ENCODE measurements around the gene DOK7. TPM values are rescaled to one million over a fixed set of nuclear protein-coding genes. Genes with fewer than 3 reads are reported as not detected.

DOK7 gene
- total and polyA plus RNA-seq, 4 donors, result 0.13 to 0.84 (median 0.46) TPM

DNA sequence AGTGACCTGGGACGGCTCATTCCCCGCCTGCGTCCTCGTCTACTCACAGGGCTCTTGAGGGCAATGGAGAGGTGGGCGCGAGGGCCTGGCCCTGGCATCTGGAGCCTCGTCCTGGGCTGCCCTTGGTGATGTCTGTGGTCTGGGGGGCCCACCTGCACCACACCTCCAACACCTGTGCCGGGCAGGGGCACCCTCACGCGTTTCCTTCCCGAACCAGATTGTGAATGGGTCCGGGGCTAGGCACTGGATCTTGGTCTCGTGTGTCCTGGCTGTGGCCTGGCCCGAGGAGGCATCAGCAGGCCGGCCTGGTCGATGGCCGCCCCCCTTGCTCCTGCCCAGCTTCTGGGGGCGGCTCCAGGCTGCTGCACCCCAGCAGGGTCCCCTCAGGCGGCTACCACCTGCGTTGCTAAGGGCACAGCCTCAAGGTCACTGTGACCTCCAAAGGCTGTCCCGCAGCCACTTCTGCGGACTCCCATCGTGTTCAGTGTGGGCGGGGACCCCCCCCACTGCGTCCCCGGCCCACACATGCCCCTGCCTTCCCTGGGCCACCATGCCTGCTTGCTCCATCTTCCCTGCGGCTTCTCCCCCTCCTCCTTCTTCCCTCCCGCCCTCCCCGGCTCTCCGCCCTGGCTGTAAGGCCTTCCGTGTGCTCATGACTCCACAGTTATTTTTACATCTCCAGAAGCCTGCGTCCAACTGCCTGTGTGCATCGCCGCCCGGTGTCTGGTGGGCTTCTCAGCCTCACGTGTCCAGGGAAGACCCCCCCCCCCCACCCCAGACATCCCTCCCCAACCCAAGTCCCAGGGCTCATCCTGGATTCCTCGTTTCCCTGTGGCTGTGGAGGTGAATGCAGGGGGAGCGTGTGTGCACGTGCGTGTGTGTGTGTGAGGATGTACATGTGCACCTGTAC lies 3.8 kb downstream of the DOK7 start:
- H3K36me3 ChIP-seq (ENCODE audit: control insufficient read depth in 4 of 4, insufficient read depth in 3 of 4, low read depth in 1 of 4, low read length in 3 of 4), result no peaks in the 10 kb centered on the region
- H3K9ac ChIP-seq (ENCODE audit: low read depth in 1 of 2, low read length in 2 of 2), result no peak overlapping the region
- no peak overlapping the region for H3K4me3 ChIP-seq (ENCODE audit: low read depth in 1 of 3, low read length in 3 of 3)
- H3K9me3 ChIP-seq (ENCODE audit: control insufficient read depth in 4 of 4, low read length in 3 of 4), result no peaks in the 10 kb centered on the region
- H3K27ac ChIP-seq (ENCODE audit: low read depth in 1 of 2, low read length in 2 of 2), result no peak overlapping the region
- TF ChIP-seq FOXA1 (IDR thresholded peaks at IDR 0.05), result no peak
- TF ChIP-seq, protein P1, sequence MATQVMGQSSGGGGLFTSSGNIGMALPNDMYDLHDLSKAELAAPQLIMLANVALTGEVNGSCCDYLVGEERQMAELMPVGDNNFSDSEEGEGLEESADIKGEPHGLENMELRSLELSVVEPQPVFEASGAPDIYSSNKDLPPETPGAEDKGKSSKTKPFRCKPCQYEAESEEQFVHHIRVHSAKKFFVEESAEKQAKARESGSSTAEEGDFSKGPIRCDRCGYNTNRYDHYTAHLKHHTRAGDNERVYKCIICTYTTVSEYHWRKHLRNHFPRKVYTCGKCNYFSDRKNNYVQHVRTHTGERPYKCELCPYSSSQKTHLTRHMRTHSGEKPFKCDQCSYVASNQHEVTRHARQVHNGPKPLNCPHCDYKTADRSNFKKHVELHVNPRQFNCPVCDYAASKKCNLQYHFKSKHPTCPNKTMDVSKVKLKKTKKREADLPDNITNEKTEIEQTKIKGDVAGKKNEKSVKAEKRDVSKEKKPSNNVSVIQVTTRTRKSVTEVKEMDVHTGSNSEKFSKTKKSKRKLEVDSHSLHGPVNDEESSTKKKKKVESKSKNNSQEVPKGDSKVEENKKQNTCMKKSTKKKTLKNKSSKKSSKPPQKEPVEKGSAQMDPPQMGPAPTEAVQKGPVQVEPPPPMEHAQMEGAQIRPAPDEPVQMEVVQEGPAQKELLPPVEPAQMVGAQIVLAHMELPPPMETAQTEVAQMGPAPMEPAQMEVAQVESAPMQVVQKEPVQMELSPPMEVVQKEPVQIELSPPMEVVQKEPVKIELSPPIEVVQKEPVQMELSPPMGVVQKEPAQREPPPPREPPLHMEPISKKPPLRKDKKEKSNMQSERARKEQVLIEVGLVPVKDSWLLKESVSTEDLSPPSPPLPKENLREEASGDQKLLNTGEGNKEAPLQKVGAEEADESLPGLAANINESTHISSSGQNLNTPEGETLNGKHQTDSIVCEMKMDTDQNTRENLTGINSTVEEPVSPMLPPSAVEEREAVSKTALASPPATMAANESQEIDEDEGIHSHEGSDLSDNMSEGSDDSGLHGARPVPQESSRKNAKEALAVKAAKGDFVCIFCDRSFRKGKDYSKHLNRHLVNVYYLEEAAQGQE (IDR thresholded peaks at IDR 0.05), result no peak
- TF ChIP-seq GABPA (IDR thresholded peaks at IDR 0.05 in 1 of 2, conservative IDR thresholded peaks at IDR 0.05 in 1 of 2), result no peak
- no peak for TF ChIP-seq HNF4A (conservative IDR thresholded peaks at IDR 0.05)
- TF ChIP-seq, protein P2, sequence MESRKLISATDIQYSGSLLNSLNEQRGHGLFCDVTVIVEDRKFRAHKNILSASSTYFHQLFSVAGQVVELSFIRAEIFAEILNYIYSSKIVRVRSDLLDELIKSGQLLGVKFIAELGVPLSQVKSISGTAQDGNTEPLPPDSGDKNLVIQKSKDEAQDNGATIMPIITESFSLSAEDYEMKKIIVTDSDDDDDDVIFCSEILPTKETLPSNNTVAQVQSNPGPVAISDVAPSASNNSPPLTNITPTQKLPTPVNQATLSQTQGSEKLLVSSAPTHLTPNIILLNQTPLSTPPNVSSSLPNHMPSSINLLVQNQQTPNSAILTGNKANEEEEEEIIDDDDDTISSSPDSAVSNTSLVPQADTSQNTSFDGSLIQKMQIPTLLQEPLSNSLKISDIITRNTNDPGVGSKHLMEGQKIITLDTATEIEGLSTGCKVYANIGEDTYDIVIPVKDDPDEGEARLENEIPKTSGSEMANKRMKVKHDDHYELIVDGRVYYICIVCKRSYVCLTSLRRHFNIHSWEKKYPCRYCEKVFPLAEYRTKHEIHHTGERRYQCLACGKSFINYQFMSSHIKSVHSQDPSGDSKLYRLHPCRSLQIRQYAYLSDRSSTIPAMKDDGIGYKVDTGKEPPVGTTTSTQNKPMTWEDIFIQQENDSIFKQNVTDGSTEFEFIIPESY (IDR thresholded peaks at IDR 0.05), result no peak
- no peak for TF ChIP-seq NR2F2 (IDR thresholded peaks at IDR 0.05)
- TF ChIP-seq TAF1 (conservative IDR thresholded peaks at IDR 0.05), result no peak
- TF ChIP-seq HNF4G (IDR thresholded peaks at IDR 0.05), result no peak
- TF ChIP-seq, protein P3, sequence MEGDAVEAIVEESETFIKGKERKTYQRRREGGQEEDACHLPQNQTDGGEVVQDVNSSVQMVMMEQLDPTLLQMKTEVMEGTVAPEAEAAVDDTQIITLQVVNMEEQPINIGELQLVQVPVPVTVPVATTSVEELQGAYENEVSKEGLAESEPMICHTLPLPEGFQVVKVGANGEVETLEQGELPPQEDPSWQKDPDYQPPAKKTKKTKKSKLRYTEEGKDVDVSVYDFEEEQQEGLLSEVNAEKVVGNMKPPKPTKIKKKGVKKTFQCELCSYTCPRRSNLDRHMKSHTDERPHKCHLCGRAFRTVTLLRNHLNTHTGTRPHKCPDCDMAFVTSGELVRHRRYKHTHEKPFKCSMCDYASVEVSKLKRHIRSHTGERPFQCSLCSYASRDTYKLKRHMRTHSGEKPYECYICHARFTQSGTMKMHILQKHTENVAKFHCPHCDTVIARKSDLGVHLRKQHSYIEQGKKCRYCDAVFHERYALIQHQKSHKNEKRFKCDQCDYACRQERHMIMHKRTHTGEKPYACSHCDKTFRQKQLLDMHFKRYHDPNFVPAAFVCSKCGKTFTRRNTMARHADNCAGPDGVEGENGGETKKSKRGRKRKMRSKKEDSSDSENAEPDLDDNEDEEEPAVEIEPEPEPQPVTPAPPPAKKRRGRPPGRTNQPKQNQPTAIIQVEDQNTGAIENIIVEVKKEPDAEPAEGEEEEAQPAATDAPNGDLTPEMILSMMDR (IDR thresholded peaks at IDR 0.05; ENCODE audit: low read depth, low read length, missing input control), result no peak
- no peak for TF ChIP-seq RXRA (IDR thresholded peaks at IDR 0.05)
- TF ChIP-seq JUND (IDR thresholded peaks at IDR 0.05), result no peak
- TF ChIP-seq YY1 (IDR thresholded peaks at IDR 0.05), result no peak
- TF ChIP-seq RAD21 (IDR thresholded peaks at IDR 0.05), result no peak
- no peak for TF ChIP-seq SP1 (IDR thresholded peaks at IDR 0.05)
- TF ChIP-seq EGR1 (IDR thresholded peaks at IDR 0.05; ENCODE audit: low read depth in 2 of 2), result no peak
- TF ChIP-seq, protein P4, sequence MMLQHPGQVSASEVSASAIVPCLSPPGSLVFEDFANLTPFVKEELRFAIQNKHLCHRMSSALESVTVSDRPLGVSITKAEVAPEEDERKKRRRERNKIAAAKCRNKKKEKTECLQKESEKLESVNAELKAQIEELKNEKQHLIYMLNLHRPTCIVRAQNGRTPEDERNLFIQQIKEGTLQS (IDR thresholded peaks at IDR 0.05), result no peak
- TF ChIP-seq FOXA2 (IDR thresholded peaks at IDR 0.05), result no peak
- 92% methylated on average over 40 of the region's 40 CpGs for WGBS
- DNase-seq (ENCODE audit: low spot score), result no peak
- H3K4me1 ChIP-seq (ENCODE audit: control insufficient read depth in 4 of 4, insufficient read depth in 4 of 4, low read length in 3 of 4), result peaks cover 8 to 16% (median 12%) of the 10 kb centered on the region in 4 donors
- no peaks in the 10 kb centered on the region for H3K27me3 ChIP-seq (ENCODE audit: control insufficient read depth in 4 of 4, insufficient read depth in 4 of 4, low read length in 3 of 4)
